Gastroesophageal sphincter (tissue), 4 donors: ENCODE data around the gene TSPAN17. TPM values are rescaled to one million over a fixed set of nuclear protein-coding genes. Genes with fewer than 3 reads are reported as not detected.

Source experiments
- ATAC-seq: fragments of 150-250 bp; one replicate; pipeline ENCODE4 v1.9.1; 2016; ENCODE audit warnings: mild to moderate bottlenecking, moderate library complexity
- H3K27ac ChIP-seq, 4 donors: fragments of 200-600 bp; sonication (generic) in 3 of 4; 1 replicate in 3 of 4; 2 replicates in 1 of 4; pipeline ENCODE4 v1.5.1; 2016 to 2019
- H3K27me3 ChIP-seq: fragments of 200-600 bp; sonication (generic); one replicate; pipeline ENCODE4 v1.5.1; 2019
- H3K36me3 ChIP-seq, 2 donors: fragments of 200-600 bp; sonication (generic); one replicate each; pipeline ENCODE4 v1.5.1; 2019; ENCODE audit warnings: control low read depth in 1 of 2
- H3K4me1 ChIP-seq, 3 donors: fragments of 200-600 bp; sonication (generic); 1 replicate in 2 of 3; 2 replicates in 1 of 3; pipeline ENCODE4 v1.5.1; 2016 to 2019; ENCODE audit warnings: control low read depth in 2 of 3
- H3K4me3 ChIP-seq, 2 donors: fragments of 200-600 bp; sonication (generic); one replicate each; pipeline ENCODE4 v1.5.1; 2019; ENCODE audit warnings: mild to moderate bottlenecking in 1 of 2, moderate library complexity in 1 of 2
- H3K9me3 ChIP-seq, 3 donors: fragments of 200-600 bp; sonication (generic); one replicate each; pipeline ENCODE4 v1.5.1; 2017 to 2019; ENCODE audit warnings: control low read depth in 2 of 3
- EP300 ChIP-seq: sonication (generic); formaldehyde crosslinking; IDR thresholded peaks from one replicate; pipeline ENCODE4 v1.6.1; 2017; ENCODE audit warnings: antibody characterized with exemption, mild to moderate bottlenecking
- POLR2A ChIP-seq, 2 donors: fragments of 450-650 bp; IDR thresholded peaks; one replicate each; pipeline ENCODE4 v1.6.1; 2017; ENCODE audit warnings: antibody characterized with exemption in 2 of 2, mild to moderate bottlenecking in 2 of 2, moderate library complexity in 1 of 2
- POLR2AphosphoS5 ChIP-seq: sonication (generic); formaldehyde crosslinking; IDR thresholded peaks from one replicate; pipeline ENCODE4 v1.6.1; 2017; ENCODE audit warnings: antibody characterized with exemption
- WGBS, 2 donors: methylation state at CpG; one replicate each; pipeline ENCODE4 v1.1.5; 2018; ENCODE audit warnings: low coverage in 1 of 2; 5-methylcytosine and 5-hydroxymethylcytosine counted together
- total RNA-seq, 4 donors: library from RNA; depleted of rRNA; stranded (reverse); fragments of >200 nt; gene quantifications; one replicate each; pipeline ENCODE4 v1.1.0, GENCODE V29; 2016
- TF ChIP-seq, protein P1 (sequence below), 4 experiments: fragments of 200-600 bp in 2 of 4; fragments of 450-650 bp in 2 of 4; sonication (generic) in 1 of 4; IDR thresholded peaks; one replicate each; pipeline ENCODE4 v1.5.1; 2017 to 2019; ENCODE audit warnings: antibody characterized with exemption in 4 of 4, mild to moderate bottlenecking in 2 of 4, moderate library complexity in 2 of 4

Gene TSPAN17
- total RNA-seq, 4 donors from 2014 or later = 11.0 to 20.2 (median 15.4) TPM

DNA sequence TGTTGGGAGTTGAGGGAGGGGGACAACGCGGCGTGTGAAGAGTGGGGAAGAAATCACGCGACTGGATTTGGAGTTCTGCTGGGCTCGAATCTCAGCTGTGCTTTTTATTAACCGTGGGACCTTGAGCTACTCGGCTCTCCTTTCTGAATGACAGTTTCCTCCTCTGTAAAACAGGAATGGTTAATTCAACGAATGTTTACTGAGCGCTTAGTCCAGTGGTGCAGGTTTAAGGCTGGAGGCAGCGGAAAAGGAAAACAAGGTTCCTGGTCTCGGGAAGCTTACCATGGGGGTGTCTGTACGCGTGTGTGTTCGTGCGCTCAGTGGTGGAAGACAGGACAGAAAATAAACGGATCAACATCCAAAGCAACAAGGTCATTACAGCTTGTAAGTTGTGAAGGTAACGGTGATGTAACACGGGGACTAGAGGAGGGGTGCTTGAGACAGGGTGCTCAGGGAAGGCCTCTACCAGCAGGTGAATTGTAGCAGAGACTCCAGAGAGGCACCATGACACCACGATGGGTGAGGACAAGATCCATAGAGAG lies 16.5 kb upstream of the TSPAN17 start:
- H3K27me3 ChIP-seq = peaks cover 95% of the 10 kb centered on the region

GRCh38 chr5:176631383-176632200 lies 15.7 kb upstream of the TSPAN17 start:
- Histone ChIP-seq H3K36me3 (no peaks in the 10 kb centered on the region), H3K27me3 (peaks cover 86% of the 10 kb centered on the region), H3K4me3 (no peak overlapping the region), H3K4me1 (peaks cover 0 to 19% (median 12%) of the 10 kb centered on the region in 3 donors), H3K27ac (no peak overlapping the region), H3K9me3 (no peaks in the 10 kb centered on the region)
- ATAC-seq = no peak
- TF ChIP-seq POLR2AphosphoS5 (no peak), EP300 (no peak), POLR2A (IDR thresholded peaks at IDR 0.05) (no peak)
- TF ChIP-seq, protein P1, sequence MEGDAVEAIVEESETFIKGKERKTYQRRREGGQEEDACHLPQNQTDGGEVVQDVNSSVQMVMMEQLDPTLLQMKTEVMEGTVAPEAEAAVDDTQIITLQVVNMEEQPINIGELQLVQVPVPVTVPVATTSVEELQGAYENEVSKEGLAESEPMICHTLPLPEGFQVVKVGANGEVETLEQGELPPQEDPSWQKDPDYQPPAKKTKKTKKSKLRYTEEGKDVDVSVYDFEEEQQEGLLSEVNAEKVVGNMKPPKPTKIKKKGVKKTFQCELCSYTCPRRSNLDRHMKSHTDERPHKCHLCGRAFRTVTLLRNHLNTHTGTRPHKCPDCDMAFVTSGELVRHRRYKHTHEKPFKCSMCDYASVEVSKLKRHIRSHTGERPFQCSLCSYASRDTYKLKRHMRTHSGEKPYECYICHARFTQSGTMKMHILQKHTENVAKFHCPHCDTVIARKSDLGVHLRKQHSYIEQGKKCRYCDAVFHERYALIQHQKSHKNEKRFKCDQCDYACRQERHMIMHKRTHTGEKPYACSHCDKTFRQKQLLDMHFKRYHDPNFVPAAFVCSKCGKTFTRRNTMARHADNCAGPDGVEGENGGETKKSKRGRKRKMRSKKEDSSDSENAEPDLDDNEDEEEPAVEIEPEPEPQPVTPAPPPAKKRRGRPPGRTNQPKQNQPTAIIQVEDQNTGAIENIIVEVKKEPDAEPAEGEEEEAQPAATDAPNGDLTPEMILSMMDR (IDR thresholded peaks at IDR 0.05) = no peak
- 79 to 82% methylated on average over 6 to 7 of the region's 7 CpGs for WGBS, 2 donors

More for the DNA sequence above, 16.5 kb upstream of the TSPAN17 start:
- Histone ChIP-seq H3K36me3 (no peaks in the 10 kb centered on the region), H3K4me3 (peak overlapping the region in 1 of 2 donors; percentile 47), H3K4me1 (peaks cover 0 to 19% (median 12%) of the 10 kb centered on the region in 3 donors), H3K27ac (no peak overlapping the region), H3K9me3 (no peaks in the 10 kb centered on the region)
- ATAC-seq = no peak
- TF ChIP-seq, protein P1 (IDR thresholded peaks at IDR 0.05) = no peak
- no peak for TF ChIP-seq POLR2A (IDR thresholded peaks at IDR 0.05)
- no peak for TF ChIP-seq POLR2AphosphoS5
- TF ChIP-seq EP300 = no peak
- 8% methylated on average over 18 of the region's 20 CpGs; no CpG with 5 or more reads in 1 of the 2 donors for WGBS, 2 donors

- TF ChIP-seq POLR2A (IDR thresholded peaks at IDR 0.05) (no peak), EP300 (no peak), POLR2AphosphoS5 (no peak)
- TF ChIP-seq, protein P1 (IDR thresholded peaks at IDR 0.05) = no peak
- Histone ChIP-seq H3K36me3 (no peaks in the 10 kb centered on the region), H3K4me3 (no peak overlapping the region), H3K4me1 (peaks cover 0 to 19% (median 12%) of the 10 kb centered on the region in 3 donors), H3K9me3 (no peaks in the 10 kb centered on the region), H3K27me3 (peaks cover 75% of the 10 kb centered on the region), H3K27ac (no peak overlapping the region)
- ATAC-seq = no peak
- WGBS, 2 donors = 100% methylated on average over 1 of the region's 2 CpGs; no CpG with 5 or more reads in 1 of the 2 donors
These were observed 14.5 kb upstream of the TSPAN17 start for GRCh38 chr5:176632745-176633144.

DNA sequence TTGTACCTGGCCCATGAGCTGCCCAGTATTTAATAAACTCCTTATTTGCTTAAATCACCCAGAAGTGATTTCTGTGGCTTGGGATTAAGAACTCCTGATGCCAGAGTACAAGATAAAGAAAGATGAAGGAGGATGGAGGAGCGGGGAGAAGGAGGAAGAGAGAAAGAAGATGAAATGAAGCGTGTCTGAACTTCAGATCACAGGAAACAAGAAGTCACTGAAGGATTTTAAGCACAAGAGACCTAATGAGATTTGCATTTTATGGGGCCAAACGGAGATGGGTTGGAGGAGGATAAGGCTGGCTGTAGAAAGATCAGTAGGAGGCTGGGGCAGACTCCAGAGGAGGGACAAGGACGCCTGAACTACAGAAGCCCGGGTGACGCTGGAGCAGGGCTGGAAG lies 13.7 kb upstream of the TSPAN17 start:
- no peak for ATAC-seq
- H3K9me3 ChIP-seq = no peaks in the 10 kb centered on the region
- TF ChIP-seq, protein P1 (IDR thresholded peaks at IDR 0.05) = no peak
- TF ChIP-seq POLR2AphosphoS5 = no peak
- no peak for TF ChIP-seq POLR2A (IDR thresholded peaks at IDR 0.05)
- TF ChIP-seq EP300 = no peak
- H3K27ac ChIP-seq = no peak overlapping the region
- WGBS, 2 donors = 14 to 18% methylated on average over 4 to 6 of the region's 6 CpGs
- H3K36me3 ChIP-seq = no peaks in the 10 kb centered on the region
- no peak overlapping the region for H3K4me3 ChIP-seq
- H3K27me3 ChIP-seq = peaks cover 66% of the 10 kb centered on the region
- peaks cover 0 to 19% (median 12%) of the 10 kb centered on the region in 3 donors for H3K4me1 ChIP-seq
